Activated T-cell treated with anti-CD3 and anti-CD28 coated beads, Interleukin-2, amount 50 U/mL, for 4 hours (primary cell): ENCODE measurements around the gene FNDC3B. TPM values are rescaled to one million over a fixed set of nuclear protein-coding genes. Genes with fewer than 3 reads are reported as not detected.

Experiments used
- ATAC-seq, 2 donors: fragments of 200-7000 bp; cut with Tn5 transposase; one replicate each; pipeline ENCODE4 v1.10.0; 2021
- DNase-seq: peaks from one replicate; pipeline ENCODE4 v3.0.0-alpha.2; 2020
- H3K27me3 Mint-ChIP-seq: one replicate; pipeline ENCODE4 v1.8.0; 2021; ENCODE audit warnings: low read depth, mixed read lengths
- H3K36me3 Mint-ChIP-seq: one replicate; pipeline ENCODE4 v1.8.0; 2022; ENCODE audit warnings: mixed read lengths; ENCODE audit not compliant: insufficient read depth
- H3K4me1 Mint-ChIP-seq: one replicate; pipeline ENCODE4 v1.8.0; 2021; ENCODE audit warnings: low read depth, mixed read lengths
- H3K4me3 Mint-ChIP-seq: one replicate; pipeline ENCODE4 v1.8.0; 2021; ENCODE audit warnings: mild to moderate bottlenecking, moderate library complexity, mixed read lengths
- H3K9me3 Mint-ChIP-seq: one replicate; pipeline ENCODE4 v1.8.0; 2021; ENCODE audit warnings: mixed read lengths
- total RNA-seq, 3 donors: library from RNA; stranded (reverse); gene quantifications; one replicate each; pipeline ENCODE4 v1.2.1, GENCODE V29; 2021

FNDC3B gene
- total RNA-seq, 3 donors from 2014 or later = 20.3 to 23.9 (median 21.2) TPM

GRCh38 chr3:172127141-172127540 lies 87.8 kb downstream of the FNDC3B start:
- no peak overlapping the region for H3K4me3 Mint-ChIP-seq
- H3K9me3 Mint-ChIP-seq = no peaks in the 10 kb centered on the region
- peaks cover 40% of the 10 kb centered on the region for H3K4me1 Mint-ChIP-seq
- DNase-seq (no peak), ATAC-seq (no peak)
- H3K27me3 Mint-ChIP-seq = no peaks in the 10 kb centered on the region
- H3K36me3 Mint-ChIP-seq = peaks cover 15% of the 10 kb centered on the region

GRCh38 chr3:172127929-172128580 lies 88.7 kb downstream of the FNDC3B start:
- no peaks in the 10 kb centered on the region for H3K27me3 Mint-ChIP-seq
- peaks cover 12% of the 10 kb centered on the region for H3K36me3 Mint-ChIP-seq
- no peaks in the 10 kb centered on the region for H3K9me3 Mint-ChIP-seq
- ATAC-seq = no peak
- DNase-seq = no peak
- H3K4me3 Mint-ChIP-seq = no peak overlapping the region
- peaks cover 44% of the 10 kb centered on the region for H3K4me1 Mint-ChIP-seq

- Mint-ChIP-seq H3K36me3 (peaks cover 12% of the 10 kb centered on the region), H3K27me3 (no peaks in the 10 kb centered on the region), H3K4me1 (peaks cover 52% of the 10 kb centered on the region), H3K9me3 (no peaks in the 10 kb centered on the region), H3K4me3 (no peak overlapping the region)
- ATAC-seq (no peak), DNase-seq (no peak)
Observed at GRCh38 chr3:172128858-172129257, 89.5 kb downstream of the FNDC3B start.

- H3K27me3 Mint-ChIP-seq = no peaks in the 10 kb centered on the region
- H3K4me3 Mint-ChIP-seq = peak overlapping the region; percentile 17
- ATAC-seq = peak in 1 of 2 donors; percentile 6
- peaks cover 56% of the 10 kb centered on the region for H3K4me1 Mint-ChIP-seq
- no peaks in the 10 kb centered on the region for H3K9me3 Mint-ChIP-seq
- peaks cover 12% of the 10 kb centered on the region for H3K36me3 Mint-ChIP-seq
- no peak for DNase-seq
Observed at GRCh38 chr3:172129498-172129849, 90.1 kb downstream of the FNDC3B start.

- Mint-ChIP-seq H3K27me3 (no peaks in the 10 kb centered on the region), H3K4me1 (peaks cover 59% of the 10 kb centered on the region), H3K9me3 (no peaks in the 10 kb centered on the region), H3K36me3 (peaks cover 9% of the 10 kb centered on the region), H3K4me3 (peak overlapping the region; percentile 48)
- DNase-seq (peak; percentile 55), ATAC-seq (peak; percentile 60 to 69)
Observed at GRCh38 chr3:172129850-172130716, 90.7 kb downstream of the FNDC3B start.

GRCh38 chr3:172130717-172131050 lies 91.3 kb downstream of the FNDC3B start:
- no peaks in the 10 kb centered on the region for H3K27me3 Mint-ChIP-seq
- peaks cover 64% of the 10 kb centered on the region for H3K4me1 Mint-ChIP-seq
- H3K9me3 Mint-ChIP-seq = no peaks in the 10 kb centered on the region
- H3K36me3 Mint-ChIP-seq = peaks cover 8% of the 10 kb centered on the region
- peak overlapping the region; percentile 48 for H3K4me3 Mint-ChIP-seq
- DNase-seq (no peak), ATAC-seq (no peak)

- Mint-ChIP-seq H3K4me1 (peaks cover 65% of the 10 kb centered on the region), H3K9me3 (no peaks in the 10 kb centered on the region), H3K27me3 (no peaks in the 10 kb centered on the region), H3K36me3 (peaks cover 9% of the 10 kb centered on the region), H3K4me3 (no peak overlapping the region)
- ATAC-seq (no peak), DNase-seq (no peak)
Observed at GRCh38 chr3:172131746-172132145, 92.4 kb downstream of the FNDC3B start.

GRCh38 chr3:172132159-172132586 lies 92.8 kb downstream of the FNDC3B start:
- Mint-ChIP-seq H3K27me3 (no peaks in the 10 kb centered on the region), H3K9me3 (no peaks in the 10 kb centered on the region), H3K4me1 (peaks cover 64% of the 10 kb centered on the region), H3K36me3 (peaks cover 9% of the 10 kb centered on the region), H3K4me3 (no peak overlapping the region)
- peak; percentile 38 to 69 for ATAC-seq
- no peak for DNase-seq

GRCh38 chr3:172132721-172133311 lies 93.4 kb downstream of the FNDC3B start:
- ATAC-seq (no peak), DNase-seq (no peak)
- Mint-ChIP-seq H3K27me3 (no peaks in the 10 kb centered on the region), H3K4me3 (no peak overlapping the region), H3K9me3 (no peaks in the 10 kb centered on the region), H3K36me3 (peaks cover 9% of the 10 kb centered on the region), H3K4me1 (peaks cover 70% of the 10 kb centered on the region)

- H3K36me3 Mint-ChIP-seq = peaks cover 9% of the 10 kb centered on the region
- no peaks in the 10 kb centered on the region for H3K27me3 Mint-ChIP-seq
- ATAC-seq (no peak), DNase-seq (no peak)
- H3K4me1 Mint-ChIP-seq = peaks cover 74% of the 10 kb centered on the region
- peak overlapping the region; percentile 4 for H3K4me3 Mint-ChIP-seq
- no peaks in the 10 kb centered on the region for H3K9me3 Mint-ChIP-seq
Observed at GRCh38 chr3:172133838-172134237, 94.5 kb downstream of the FNDC3B start.

GRCh38 chr3:172134352-172134751 lies 95.0 kb downstream of the FNDC3B start:
- Mint-ChIP-seq H3K27me3 (no peaks in the 10 kb centered on the region), H3K4me3 (peak overlapping the region; percentile 4), H3K9me3 (no peaks in the 10 kb centered on the region), H3K4me1 (peaks cover 73% of the 10 kb centered on the region), H3K36me3 (peaks cover 9% of the 10 kb centered on the region)
- DNase-seq (no peak), ATAC-seq (no peak)

- ATAC-seq (no peak), DNase-seq (no peak)
- H3K9me3 Mint-ChIP-seq = no peaks in the 10 kb centered on the region
- H3K27me3 Mint-ChIP-seq = no peaks in the 10 kb centered on the region
- H3K36me3 Mint-ChIP-seq = peaks cover 9% of the 10 kb centered on the region
- peaks cover 70% of the 10 kb centered on the region for H3K4me1 Mint-ChIP-seq
- H3K4me3 Mint-ChIP-seq = no peak overlapping the region
Observed at GRCh38 chr3:172135185-172135584, 95.8 kb downstream of the FNDC3B start.

- Mint-ChIP-seq H3K4me3 (no peak overlapping the region), H3K9me3 (no peaks in the 10 kb centered on the region), H3K4me1 (peaks cover 71% of the 10 kb centered on the region), H3K36me3 (peaks cover 5% of the 10 kb centered on the region), H3K27me3 (no peaks in the 10 kb centered on the region)
- ATAC-seq (no peak), DNase-seq (no peak)
Observed at GRCh38 chr3:172135820-172136219, 96.4 kb downstream of the FNDC3B start.

- no peak for DNase-seq
- ATAC-seq = no peak
- Mint-ChIP-seq H3K9me3 (no peaks in the 10 kb centered on the region), H3K36me3 (peaks cover 5% of the 10 kb centered on the region), H3K4me3 (no peak overlapping the region), H3K27me3 (no peaks in the 10 kb centered on the region), H3K4me1 (peaks cover 75% of the 10 kb centered on the region)
Observed at GRCh38 chr3:172136330-172136729, 97.0 kb downstream of the FNDC3B start.
